GM12878 (cell line): ENCODE measurements around the gene CNOT2. TPM values are rescaled to one million over a fixed set of nuclear protein-coding genes. Genes with fewer than 3 reads are reported as not detected.

Source experiments
- ATAC-seq: fragments of 200-7000 bp; cut with Tn5 transposase; 3 replicates; pipeline ENCODE4 v1.9.1; 2020; ENCODE audit warnings: mild to moderate bottlenecking, moderate library complexity
- BruUV-seq: library from RNA; stranded (reverse); fragments of 400-500 nt; replicated peaks from 2 replicates; lab custom pipeline; 2021; lab: Mats Ljungman, UMichigan
- CTCF ChIA-PET: fragments of 300-600 bp; sonication (Branson Sonifier 250); formaldehyde crosslinking; extraction: SDS; loops from one replicate; lab custom pipeline; 2021; ENCODE audit warnings: inconsistent platforms; lab: Yijun Ruan, JAX
- POLR2A ChIA-PET: fragments of 350-600 bp; formaldehyde crosslinking; extraction: SDS; loops from one replicate; lab custom pipeline; 2021; ENCODE audit warnings: inconsistent platforms; lab: Charles Lee
- RAD21 ChIA-PET: fragments of 300-600 bp; sonication (Branson Sonifier 250); formaldehyde crosslinking; loops from one replicate; lab custom pipeline; 2023; ENCODE audit warnings: antibody characterized with exemption; ENCODE audit not compliant: unreplicated experiment; lab: Charles Lee
- SMC1A ChIA-PET: fragments of 300-600 bp; sonication (Branson Sonifier 250); formaldehyde crosslinking; loops from one replicate; lab custom pipeline; 2023; ENCODE audit not compliant: unreplicated experiment, uncharacterized antibody; lab: Charles Lee
- DNase-seq: peaks from one replicate; pipeline ENCODE4 v3.0.0-alpha.2; 2011; ENCODE audit warnings: low read depth, low spot score
- FAIRE-seq: peaks from 3 replicates; lab custom pipeline; 2011; peaks lifted over from hg19 to GRCh38; lab: Jason Lieb, UNC
- H2AFZ ChIP-seq: 2 replicates; pipeline ENCODE4 v1.6.0; 2011; ENCODE audit warnings: low read depth, low read length, control low read depth; ENCODE audit not compliant: control insufficient read depth
- H3K27ac ChIP-seq: 2 replicates; pipeline ENCODE4 v1.5.1; 2011; ENCODE audit warnings: control low read depth; ENCODE audit not compliant: control insufficient read depth, insufficient read depth
- H3K27me3 ChIP-seq, 2 experiments: replicated peaks in 1 of 2; 2 replicates each; pipeline versions ENCODE4 v1.6.0 to v1.6.1; 2011; ENCODE audit warnings: low read length in 1 of 2; ENCODE audit not compliant: control insufficient read depth in 2 of 2, insufficient read depth in 2 of 2
- H3K36me3 ChIP-seq, 2 experiments: 2 replicates each; pipeline ENCODE4 v1.5.1; 2011; ENCODE audit warnings: low read length in 1 of 2; ENCODE audit not compliant: control insufficient read depth in 2 of 2, insufficient read depth in 2 of 2
- H3K4me1 ChIP-seq: 2 replicates; pipeline ENCODE4 v1.6.1; 2011; ENCODE audit warnings: mild to moderate bottlenecking, low read length, moderate library complexity, mixed read lengths; ENCODE audit not compliant: control insufficient read depth, insufficient read depth
- H3K4me2 ChIP-seq: 2 replicates; pipeline ENCODE4 v1.6.0; 2011; ENCODE audit warnings: control low read depth; ENCODE audit not compliant: control insufficient read depth, insufficient read depth
- H3K4me3 ChIP-seq: fragments of 200-600 bp; sonication (generic); 2 replicates; pipeline ENCODE4 v1.5.1; 2016
- H3K79me2 ChIP-seq: 2 replicates; pipeline ENCODE4 v1.6.0; 2011; ENCODE audit warnings: low read length; ENCODE audit not compliant: control insufficient read depth, insufficient read depth
- H3K9ac ChIP-seq: 2 replicates; pipeline ENCODE4 v1.8.0; 2011; ENCODE audit warnings: low read length, control low read depth, mixed read lengths; ENCODE audit not compliant: control insufficient read depth, insufficient read depth
- H3K9me3 ChIP-seq: replicated peaks from 3 replicates; pipeline ENCODE4 v1.5.1; 2011; ENCODE audit warnings: mild to moderate bottlenecking, low read length; ENCODE audit not compliant: control insufficient read depth, insufficient read depth
- H4K20me1 ChIP-seq: 2 replicates; pipeline ENCODE4 v1.6.0; 2011; ENCODE audit not compliant: control insufficient read depth, insufficient read depth
- CEBPZ ChIP-seq: fragments of 150-350 bp; IDR thresholded peaks from 2 replicates; pipeline ENCODE4 v1.6.1; 2016; ENCODE audit warnings: low read depth, low read length
- EED ChIP-seq: sonication (generic); IDR thresholded peaks from 2 replicates; pipeline ENCODE4 v1.6.1; 2016; ENCODE audit warnings: antibody characterized with exemption, low read depth
- EGR1 ChIP-seq, 2 experiments: IDR thresholded peaks; 1 replicate in 1 of 2; 2 replicates in 1 of 2; pipeline ENCODE4 v1.6.1; 2011 to 2012; ENCODE audit warnings: low read depth in 2 of 2, low read length in 2 of 2, borderline replicate concordance in 1 of 2, mild to moderate bottlenecking in 1 of 2, moderate library complexity in 1 of 2
- FOS ChIP-seq: IDR thresholded peaks from 3 replicates; pipeline ENCODE4 v1.6.1; 2011; ENCODE audit warnings: borderline replicate concordance; ENCODE audit not compliant: insufficient read length; ENCODE audit errors: extremely low read depth
- GATAD2B ChIP-seq: fragments of 450-650 bp; conservative IDR thresholded peaks from 2 replicates; pipeline ENCODE4 v1.6.1; 2017; ENCODE audit warnings: low read depth, mild to moderate bottlenecking, moderate library complexity
- HDAC6 ChIP-seq: fragments of 200-600 bp; sonication (generic); IDR thresholded peaks from one replicate; pipeline ENCODE4 v1.8.0; 2017; ENCODE audit warnings: antibody characterized with exemption; ENCODE audit not compliant: unreplicated experiment
- HDGF ChIP-seq: fragments of 450-650 bp; IDR thresholded peaks from 2 replicates; pipeline ENCODE4 v1.6.1; 2016; ENCODE audit warnings: antibody characterized with exemption
- HSF1 ChIP-seq: fragments of 150-350 bp; IDR thresholded peaks from 2 replicates; pipeline ENCODE4 v1.6.1; 2014; ENCODE audit warnings: mild to moderate bottlenecking, low read depth, low read length
- MXI1 ChIP-seq: fragments of 150-350 bp; IDR thresholded peaks from 2 replicates; pipeline ENCODE4 v1.6.1; 2011; ENCODE audit warnings: low read depth, mild to moderate bottlenecking, inconsistent platforms, low read length, improper control_type of control experiment
- RAD51 ChIP-seq: fragments of 450-650 bp; IDR thresholded peaks from 2 replicates; pipeline ENCODE4 v1.6.1; 2016; ENCODE audit warnings: moderate library complexity, mild to moderate bottlenecking, inconsistent platforms
- ZNF592 ChIP-seq: fragments of 450-650 bp; IDR thresholded peaks from 2 replicates; pipeline ENCODE4 v1.6.1; 2017; ENCODE audit warnings: mild to moderate bottlenecking, moderate library complexity
- WGBS: methylation state at CpG from one replicate; pipeline ENCODE4 v1.1.6; 2016; ENCODE audit warnings: low lambda C conversion rate; ENCODE audit not compliant: insufficient replicate concordance, insufficient coverage; ENCODE audit errors: missing lambda C conversion rate; 5-methylcytosine and 5-hydroxymethylcytosine counted together
- in situ Hi-C: fragments of 300-500 bp; cut with MboI; formaldehyde crosslinking; loops from 9 replicates; pipeline ENCODE4 v1.14.3; 2018; ENCODE audit warnings: mixed read lengths
- intact Hi-C: fragments of 100-400 bp; cut with micrococcal nuclease; formaldehyde crosslinking; loops from one replicate; pipeline ENCODE4 v1.14.2; 2022; ENCODE audit not compliant: unreplicated experiment
- polyA plus RNA-seq, 11 experiments: library from polyadenylated mRNA; depleted of rRNA in 4 of 11; unstranded in 6 of 11; stranded (reverse) in 5 of 11; fragments of >200 nt; fragmentation: Nextera tagmentation in 4 of 11; fragmentation: Illumina TruSeq in 1 of 11; extraction: Ambion mirVana in 4 of 11; extraction: Trizol in 1 of 11; gene quantifications; 1 replicate in 1 of 11; 2 replicates in 10 of 11; pipeline versions ENCODE4 v1.2.1 to v1.2.3, GENCODE V29; 2011 to 2016; ENCODE audit warnings: inconsistent platforms in 2 of 11, missing spikeins in 2 of 11, low read depth in 1 of 11
- total RNA-seq, 4 experiments: library from RNA; depleted of rRNA in 3 of 4; stranded (reverse); fragments of >200 nt in 3 of 4; fragmentation: Illumina TruSeq in 1 of 4; extraction: Trizol in 1 of 4; gene quantifications; 2 replicates each; pipeline versions ENCODE4 v1.2.1 to v1.2.3, GENCODE V29; 2013 to 2021

Gene CNOT2
- total and polyA plus RNA-seq, 10 of the 15 experiments (the other 5 are each of a cell fraction or from before 2014, with no cell fraction given): 37.9 to 127 (median 82.4) TPM

- FAIRE-seq (no peak), ATAC-seq (no peak), DNase-seq (no peak)
- H2AFZ ChIP-seq: no peak overlapping the region
- ChIA-PET CTCF (interaction anchor here (1.8 kb wide), 1 partner anchor 11 kb away, joined by 5 read pairs; no protein-coding TSS in a partner anchor), RAD21 (no interaction called here), POLR2A (no interaction called here), SMC1A (interaction anchor here (0.7 kb wide), 1 partner anchor 11 kb away, joined by 4 read pairs; no protein-coding TSS in a partner anchor)
- no peak for TF ChIP-seq HSF1
- TF ChIP-seq RAD51: no peak
- no peak for TF ChIP-seq MXI1
- TF ChIP-seq EGR1 (IDR thresholded peaks at IDR 0.05; ENCODE audit: borderline replicate concordance in 1 of 2, low read depth in 2 of 2, low read length in 2 of 2): no peak
- no peak for TF ChIP-seq FOS
- no peak for TF ChIP-seq HDGF
- TF ChIP-seq CEBPZ: no peak
- no peak for TF ChIP-seq HDAC6
- no peak for TF ChIP-seq GATAD2B
- TF ChIP-seq EED: no peak
- TF ChIP-seq ZNF592: no peak
- no TSS peak for BruUV-seq
- H3K4me2 ChIP-seq: no peak overlapping the region
- no peak overlapping the region for H3K27ac ChIP-seq
- H3K9ac ChIP-seq: no peak overlapping the region
- no peaks in the 10 kb centered on the region for H4K20me1 ChIP-seq
- H3K9me3 ChIP-seq: no peaks in the 10 kb centered on the region
- 96% methylated on average over 1 of the region's 1 CpG for WGBS
- in situ Hi-C loops (no loop called here), intact Hi-C loops (no loop called here)
- H3K36me3 ChIP-seq: peaks cover 0 to 2% of the 10 kb centered on the region in 2 experiments; a peak in 1 of 4 replicates
- no peak overlapping the region for H3K4me3 ChIP-seq
- H3K4me1 ChIP-seq: peaks cover under 1% of the 10 kb centered on the region; the same call in 1 of the 2 replicates
- H3K27me3 ChIP-seq: peaks cover 0 to 2% of the 10 kb centered on the region in 2 experiments; a peak in 1 of 4 replicates
- no peaks in the 10 kb centered on the region for H3K79me2 ChIP-seq
These were observed 116.4 kb downstream of the CNOT2 start for GRCh38 chr12:70359458-70360197.
